WTC11 (cell line): Measurements from ENCODE around the gene PHIP. TPM values are rescaled to one million over a fixed set of nuclear protein-coding genes. Genes with fewer than 3 reads are reported as not detected.

Experiments
- ATAC-seq: fragments of 200-7000 bp; cut with Tn5 transposase; 2 replicates; pipeline ENCODE4 v1.10.0; 2021; ENCODE audit warnings: mild to moderate bottlenecking, moderate library complexity
- CTCF ChIA-PET: fragments of 300-600 bp; sonication (Branson Sonifier 250); formaldehyde crosslinking; loops from one replicate; lab custom pipeline; 2021; ENCODE audit warnings: antibody characterized with exemption; lab: Charles Lee
- POLR2A ChIA-PET: fragments of 350-600 bp; sonication (Branson Sonifier 250); formaldehyde crosslinking; loops from one replicate; lab custom pipeline; 2021; ENCODE audit warnings: antibody characterized with exemption; lab: Charles Lee
- DNase-seq: peaks from one replicate; pipeline ENCODE4 v3.0.0; 2021; ENCODE audit warnings: low spot score
- H3K27ac Mint-ChIP-seq: 2 replicates; pipeline ENCODE4 v1.8.0; 2021; ENCODE audit warnings: mixed read lengths
- H3K27me3 Mint-ChIP-seq: 2 replicates; pipeline ENCODE4 v1.8.0; 2021; ENCODE audit warnings: low read depth, mild to moderate bottlenecking, moderate library complexity, mixed read lengths
- H3K36me3 Mint-ChIP-seq: 2 replicates; pipeline ENCODE4 v1.8.0; 2021; ENCODE audit warnings: mixed read lengths
- H3K4me1 Mint-ChIP-seq: 2 replicates; pipeline ENCODE4 v1.8.0; 2022; ENCODE audit warnings: mixed read lengths
- H3K4me3 Mint-ChIP-seq: 2 replicates; pipeline ENCODE4 v1.8.0; 2021; ENCODE audit warnings: mild to moderate bottlenecking, moderate library complexity, mixed read lengths
- H3K9me3 Mint-ChIP-seq: 2 replicates; pipeline ENCODE4 v1.8.0; 2021; ENCODE audit warnings: mixed read lengths
- ARID4B ChIP-seq: sonication (generic); formaldehyde crosslinking; IDR thresholded peaks from 2 replicates; pipeline ENCODE4 v1.8.0; 2023; ENCODE audit warnings: missing genetic modification reagents, mild to moderate bottlenecking, borderline replicate concordance
- ATF1 ChIP-seq: sonication (generic); formaldehyde crosslinking; IDR thresholded peaks from 2 replicates; pipeline ENCODE4 v1.8.1; 2023; ENCODE audit warnings: mild to moderate bottlenecking, moderate library complexity, missing genetic modification reagents
- CDX4 ChIP-seq: fragments of 250-450 bp; sonication (Bioruptor Pico); IDR thresholded peaks from 2 replicates; pipeline ENCODE4 v1.9.0; 2021; ENCODE audit warnings: moderate library complexity, mild to moderate bottlenecking, inconsistent platforms, borderline replicate concordance
- CREM ChIP-seq: sonication (generic); formaldehyde crosslinking; IDR thresholded peaks from 2 replicates; pipeline ENCODE4 v1.8.1; 2022; ENCODE audit warnings: mild to moderate bottlenecking, missing genetic modification reagents, moderate library complexity
- EMX1 ChIP-seq: fragments of 250-450 bp; sonication (Bioruptor Pico); IDR thresholded peaks from 2 replicates; pipeline ENCODE4 v1.8.0; 2021; ENCODE audit warnings: mild to moderate bottlenecking
- ETV6 ChIP-seq: sonication (generic); formaldehyde crosslinking; IDR thresholded peaks from 2 replicates; pipeline ENCODE4 v1.8.1; 2022; ENCODE audit warnings: mild to moderate bottlenecking, missing genetic modification reagents
- FOXP1 ChIP-seq: sonication (generic); formaldehyde crosslinking; IDR thresholded peaks from 2 replicates; pipeline ENCODE4 v1.8.0; 2022; ENCODE audit warnings: missing genetic modification reagents, mild to moderate bottlenecking, moderate library complexity, borderline replicate concordance
- GABPB1 ChIP-seq: sonication (generic); formaldehyde crosslinking; IDR thresholded peaks from 2 replicates; pipeline ENCODE4 v1.8.1; 2023; ENCODE audit warnings: mild to moderate bottlenecking, missing genetic modification reagents
- GTF2I ChIP-seq: fragments of 250-450 bp; sonication (Bioruptor Pico); conservative IDR thresholded peaks from 2 replicates; pipeline ENCODE4 v1.4.0; 2021; ENCODE audit warnings: mild to moderate bottlenecking
- KAT7 ChIP-seq: sonication (generic); formaldehyde crosslinking; IDR thresholded peaks from 2 replicates; pipeline ENCODE4 v1.8.1; 2023; ENCODE audit warnings: missing genetic modification reagents, mild to moderate bottlenecking, borderline replicate concordance
- NR2C2 ChIP-seq: sonication (generic); formaldehyde crosslinking; IDR thresholded peaks from 2 replicates; pipeline ENCODE4 v1.8.0; 2022; ENCODE audit warnings: mild to moderate bottlenecking, missing genetic modification reagents
- OVOL2 ChIP-seq: fragments of 250-450 bp; sonication (Bioruptor Pico); IDR thresholded peaks from 2 replicates; pipeline ENCODE4 v1.9.0; 2021; ENCODE audit warnings: mild to moderate bottlenecking, borderline replicate concordance
- RORB ChIP-seq: fragments of 250-450 bp; sonication (Bioruptor Pico); IDR thresholded peaks from 2 replicates; pipeline ENCODE4 v1.9.0; 2021; ENCODE audit warnings: mild to moderate bottlenecking
- SMAD4 ChIP-seq: sonication (generic); formaldehyde crosslinking; IDR thresholded peaks from 2 replicates; pipeline ENCODE4 v1.8.0; 2022; ENCODE audit warnings: mild to moderate bottlenecking, missing genetic modification reagents
- TCF7 ChIP-seq: sonication (generic); formaldehyde crosslinking; IDR thresholded peaks from 2 replicates; pipeline ENCODE4 v1.8.0; 2022; ENCODE audit warnings: mild to moderate bottlenecking, low read depth, missing genetic modification reagents, moderate library complexity
- ZNF121 ChIP-seq: sonication (generic); formaldehyde crosslinking; IDR thresholded peaks from 2 replicates; pipeline ENCODE4 v1.8.0; 2023; ENCODE audit warnings: missing genetic modification reagents
- ZNF232 ChIP-seq: sonication (generic); formaldehyde crosslinking; IDR thresholded peaks from 2 replicates; pipeline ENCODE4 v1.8.0; 2022; ENCODE audit warnings: mild to moderate bottlenecking, missing genetic modification reagents
- ZNF423 ChIP-seq: fragments of 250-450 bp; sonication (Bioruptor Pico); IDR thresholded peaks from 2 replicates; pipeline ENCODE4 v2.1.2; 2022; ENCODE audit warnings: mild to moderate bottlenecking, moderate library complexity
- ZNF671 ChIP-seq: fragments of 250-450 bp; sonication (Bioruptor Pico); IDR thresholded peaks from 2 replicates; pipeline ENCODE4 v1.8.0; 2021; ENCODE audit warnings: mild to moderate bottlenecking
- ZSCAN18 ChIP-seq: fragments of 250-450 bp; sonication (Bioruptor Pico); IDR thresholded peaks from 2 replicates; pipeline ENCODE4 v2.1.2; 2022; ENCODE audit warnings: mild to moderate bottlenecking, moderate library complexity
- total RNA-seq: library from RNA; stranded (reverse); gene quantifications from 3 replicates; pipeline ENCODE4 v1.2.3, GENCODE V29; 2021
- TF ChIP-seq, protein P1 (sequence below): sonication (generic); formaldehyde crosslinking; IDR thresholded peaks from 2 replicates; pipeline ENCODE4 v1.8.1; 2022; ENCODE audit warnings: low read depth, missing genetic modification reagents, borderline replicate concordance
- TF ChIP-seq, protein P2 (sequence below): sonication (generic); formaldehyde crosslinking; IDR thresholded peaks from 2 replicates; pipeline ENCODE4 v1.8.0; 2023; ENCODE audit warnings: mild to moderate bottlenecking, missing genetic modification reagents
- TF ChIP-seq, protein P3 (sequence below): sonication (generic); formaldehyde crosslinking; IDR thresholded peaks from 2 replicates; pipeline ENCODE4 v1.8.0; 2022; ENCODE audit warnings: mild to moderate bottlenecking, missing genetic modification reagents

PHIP gene
- total RNA-seq, 1 experiment from 2014 or later: 45.6 TPM

DNA sequence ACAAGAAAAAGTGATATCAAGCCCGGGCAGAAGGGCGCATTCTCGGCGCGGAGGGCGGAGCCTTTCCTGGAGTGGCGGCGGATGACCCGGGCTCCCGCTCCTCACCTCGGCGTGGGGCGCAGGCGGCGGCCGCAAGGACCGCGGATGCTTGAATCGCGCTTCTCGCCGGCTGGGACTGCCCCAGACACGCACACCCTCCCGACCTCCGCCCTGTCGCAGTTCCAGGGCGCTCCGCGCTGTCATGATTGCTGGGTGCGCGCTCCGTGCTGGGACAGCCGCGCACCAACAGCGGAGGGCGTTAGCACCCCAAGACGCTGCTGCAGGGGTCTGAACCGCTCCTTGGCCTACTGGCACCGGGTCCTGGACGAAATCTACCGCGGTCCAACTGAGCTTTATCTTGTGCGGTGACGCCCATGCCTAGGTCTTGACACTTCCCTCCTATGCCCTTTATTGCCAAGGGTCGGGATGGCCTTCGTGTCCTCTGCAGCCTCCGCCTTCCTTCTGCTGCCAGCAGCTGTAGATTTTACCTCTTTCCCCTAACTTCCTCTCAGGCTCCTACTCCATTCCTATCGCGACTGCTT, 167.4 kb downstream of the PHIP start (continued):
- TF ChIP-seq FOXP1 (CRISPR knock-in tag) (peak; percentile 64; the same call in 1 of the 2 replicates), ZNF671 (CRISPR knock-in tag) (no peak), RORB (CRISPR knock-in tag) (no peak), GTF2I (CRISPR knock-in tag) (no peak), OVOL2 (CRISPR knock-in tag) (no peak), EMX1 (CRISPR knock-in tag) (no peak), ARID4B (CRISPR knock-in tag) (no peak), KAT7 (CRISPR knock-in tag) (no peak; the same call in 1 of the 2 replicates), CDX4 (no peak), NR2C2 (CRISPR knock-in tag) (no peak), ZNF423 (peak; percentile 35; the same call in 1 of the 2 replicates), SMAD4 (CRISPR knock-in tag) (no peak), GABPB1 (CRISPR knock-in tag) (no peak), ETV6 (CRISPR knock-in tag) (0 out of 2 replicates have a peak, but pooled peaks have one; percentile 26)
- TF ChIP-seq, protein P1, sequence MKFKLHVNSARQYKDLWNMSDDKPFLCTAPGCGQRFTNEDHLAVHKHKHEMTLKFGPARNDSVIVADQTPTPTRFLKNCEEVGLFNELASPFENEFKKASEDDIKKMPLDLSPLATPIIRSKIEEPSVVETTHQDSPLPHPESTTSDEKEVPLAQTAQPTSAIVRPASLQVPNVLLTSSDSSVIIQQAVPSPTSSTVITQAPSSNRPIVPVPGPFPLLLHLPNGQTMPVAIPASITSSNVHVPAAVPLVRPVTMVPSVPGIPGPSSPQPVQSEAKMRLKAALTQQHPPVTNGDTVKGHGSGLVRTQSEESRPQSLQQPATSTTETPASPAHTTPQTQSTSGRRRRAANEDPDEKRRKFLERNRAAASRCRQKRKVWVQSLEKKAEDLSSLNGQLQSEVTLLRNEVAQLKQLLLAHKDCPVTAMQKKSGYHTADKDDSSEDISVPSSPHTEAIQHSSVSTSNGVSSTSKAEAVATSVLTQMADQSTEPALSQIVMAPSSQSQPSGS (CRISPR knock-in tag): no peak
- TF ChIP-seq, protein P2, sequence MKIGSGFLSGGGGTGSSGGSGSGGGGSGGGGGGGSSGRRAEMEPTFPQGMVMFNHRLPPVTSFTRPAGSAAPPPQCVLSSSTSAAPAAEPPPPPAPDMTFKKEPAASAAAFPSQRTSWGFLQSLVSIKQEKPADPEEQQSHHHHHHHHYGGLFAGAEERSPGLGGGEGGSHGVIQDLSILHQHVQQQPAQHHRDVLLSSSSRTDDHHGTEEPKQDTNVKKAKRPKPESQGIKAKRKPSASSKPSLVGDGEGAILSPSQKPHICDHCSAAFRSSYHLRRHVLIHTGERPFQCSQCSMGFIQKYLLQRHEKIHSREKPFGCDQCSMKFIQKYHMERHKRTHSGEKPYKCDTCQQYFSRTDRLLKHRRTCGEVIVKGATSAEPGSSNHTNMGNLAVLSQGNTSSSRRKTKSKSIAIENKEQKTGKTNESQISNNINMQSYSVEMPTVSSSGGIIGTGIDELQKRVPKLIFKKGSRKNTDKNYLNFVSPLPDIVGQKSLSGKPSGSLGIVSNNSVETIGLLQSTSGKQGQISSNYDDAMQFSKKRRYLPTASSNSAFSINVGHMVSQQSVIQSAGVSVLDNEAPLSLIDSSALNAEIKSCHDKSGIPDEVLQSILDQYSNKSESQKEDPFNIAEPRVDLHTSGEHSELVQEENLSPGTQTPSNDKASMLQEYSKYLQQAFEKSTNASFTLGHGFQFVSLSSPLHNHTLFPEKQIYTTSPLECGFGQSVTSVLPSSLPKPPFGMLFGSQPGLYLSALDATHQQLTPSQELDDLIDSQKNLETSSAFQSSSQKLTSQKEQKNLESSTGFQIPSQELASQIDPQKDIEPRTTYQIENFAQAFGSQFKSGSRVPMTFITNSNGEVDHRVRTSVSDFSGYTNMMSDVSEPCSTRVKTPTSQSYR (CRISPR knock-in tag): no peak

GRCh38 chr6:78910010-78910409, 168.0 kb downstream of the PHIP start:
- ATAC-seq (no peak), DNase-seq (no peak)
- H3K36me3 Mint-ChIP-seq: no peaks in the 10 kb centered on the region
- peaks cover 29% of the 10 kb centered on the region for H3K27me3 Mint-ChIP-seq
- peaks cover 15% of the 10 kb centered on the region for H3K4me1 Mint-ChIP-seq
- ChIA-PET CTCF (no interaction called here), POLR2A (no interaction called here)
- H3K9me3 Mint-ChIP-seq: no peaks in the 10 kb centered on the region
- H3K4me3 Mint-ChIP-seq: peak overlapping the region; percentile 73
- H3K27ac Mint-ChIP-seq: no peak overlapping the region
- TF ChIP-seq ATF1 (CRISPR knock-in tag) (no peak), CREM (CRISPR knock-in tag) (no peak), EMX1 (CRISPR knock-in tag) (no peak), ZSCAN18 (no peak), ZNF232 (CRISPR knock-in tag) (no peak), TCF7 (CRISPR knock-in tag) (no peak), ZNF121 (CRISPR knock-in tag) (no peak)
- TF ChIP-seq, protein P3, sequence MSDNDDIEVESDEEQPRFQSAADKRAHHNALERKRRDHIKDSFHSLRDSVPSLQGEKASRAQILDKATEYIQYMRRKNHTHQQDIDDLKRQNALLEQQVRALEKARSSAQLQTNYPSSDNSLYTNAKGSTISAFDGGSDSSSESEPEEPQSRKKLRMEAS (CRISPR knock-in tag): no peak
- TF ChIP-seq, all 79 proteins: peak for 0
